HG03066 (cell line): ENCODE results near the gene SMYD5.
"Not testable (repeated sequence)": the region's sequence is repeated elsewhere in the genome, so short reads cannot be mapped to it uniquely, and the experiment has no call there.

Experiments used
- ATAC-seq: cut with Tn5 transposase; IDR thresholded peaks from one replicate; pipeline ENCODE4 v1.9.1; 2021; ENCODE audit warnings: low read depth; ENCODE audit not compliant: unreplicated experiment

The SMYD5 gene

GRCh38 chr2:73257425-73258125, 43.5 kb downstream of the SMYD5 start:
- ATAC-seq: no peak

- ATAC-seq: no peak
Measured at GRCh38 chr2:73258186-73258912, 44.3 kb downstream of the SMYD5 start.

DNA sequence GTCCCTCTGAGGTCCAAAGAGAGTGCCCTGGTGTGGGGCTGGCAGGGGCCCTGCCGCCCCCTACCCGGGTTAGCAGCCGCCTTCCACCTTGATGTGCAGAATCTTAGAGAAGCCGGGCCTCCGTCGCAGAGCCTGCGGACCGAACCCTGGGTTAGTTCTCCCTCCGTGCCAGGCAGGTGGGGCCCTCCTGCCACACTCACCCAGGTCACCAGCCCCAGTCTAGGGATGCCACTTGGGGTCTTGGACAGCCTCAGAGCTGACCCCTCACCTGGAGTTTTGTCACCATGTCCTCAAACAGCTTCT, 44.8 kb downstream of the SMYD5 start:
- ATAC-seq: no peak

DNA sequence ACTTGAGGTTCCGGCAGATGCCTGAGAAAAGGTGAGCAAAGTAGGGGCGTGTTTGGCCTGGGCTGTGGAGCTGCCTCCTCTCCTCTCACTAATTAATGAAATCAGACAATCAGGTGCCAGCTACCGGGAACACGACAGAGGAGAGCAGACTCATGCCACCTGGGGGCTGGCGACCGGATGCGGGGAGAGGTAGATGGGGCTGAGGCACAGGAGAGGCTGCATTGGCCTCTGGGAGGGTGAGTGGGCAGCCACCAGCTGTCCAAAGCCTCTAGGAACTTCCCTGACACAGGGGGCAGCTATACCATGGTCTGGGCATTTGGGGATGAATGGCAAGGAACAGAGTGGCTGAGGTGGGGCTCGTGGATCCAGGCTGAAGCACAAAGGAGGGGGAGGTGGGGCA, 45.2 kb downstream of the SMYD5 start:
- no peak for ATAC-seq

GRCh38 chr2:73259704-73260337, 45.8 kb downstream of the SMYD5 start:
- no peak for ATAC-seq

DNA sequence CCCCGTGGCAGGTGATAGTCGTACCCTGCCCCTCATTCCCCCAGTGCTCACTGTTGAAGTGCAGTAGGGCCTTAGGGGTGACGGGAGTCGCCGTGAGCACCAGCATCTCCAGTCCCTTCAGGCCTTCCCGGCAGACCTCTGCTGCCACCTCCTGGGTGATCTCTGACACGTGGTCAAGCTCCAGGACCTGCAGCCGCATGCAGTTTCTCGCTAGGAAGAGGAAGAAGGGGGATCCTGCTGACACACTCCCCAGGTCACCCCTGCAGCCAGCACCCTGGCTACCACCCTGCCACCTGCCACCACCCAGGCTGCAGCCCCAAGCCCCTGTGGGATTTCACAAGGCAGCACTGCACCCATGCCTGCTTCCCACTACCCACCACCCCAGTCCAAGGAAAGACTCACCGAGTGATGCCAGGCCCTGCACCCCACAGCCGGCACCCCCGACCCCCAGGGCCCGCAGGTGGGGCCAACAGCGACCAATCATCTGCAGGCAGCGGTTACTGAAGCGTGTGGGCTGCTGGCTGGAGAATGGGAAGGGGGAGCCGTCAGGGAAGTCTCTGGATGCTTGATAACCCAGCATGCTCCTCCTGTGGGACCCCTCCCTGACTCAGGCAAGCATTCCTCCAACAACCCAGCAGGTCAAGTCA, 46.4 kb downstream of the SMYD5 start:
- no peak for ATAC-seq

GRCh38 chr2:73262108-73262651, 48.1 kb downstream of the SMYD5 start:
- no peak for ATAC-seq

DNA sequence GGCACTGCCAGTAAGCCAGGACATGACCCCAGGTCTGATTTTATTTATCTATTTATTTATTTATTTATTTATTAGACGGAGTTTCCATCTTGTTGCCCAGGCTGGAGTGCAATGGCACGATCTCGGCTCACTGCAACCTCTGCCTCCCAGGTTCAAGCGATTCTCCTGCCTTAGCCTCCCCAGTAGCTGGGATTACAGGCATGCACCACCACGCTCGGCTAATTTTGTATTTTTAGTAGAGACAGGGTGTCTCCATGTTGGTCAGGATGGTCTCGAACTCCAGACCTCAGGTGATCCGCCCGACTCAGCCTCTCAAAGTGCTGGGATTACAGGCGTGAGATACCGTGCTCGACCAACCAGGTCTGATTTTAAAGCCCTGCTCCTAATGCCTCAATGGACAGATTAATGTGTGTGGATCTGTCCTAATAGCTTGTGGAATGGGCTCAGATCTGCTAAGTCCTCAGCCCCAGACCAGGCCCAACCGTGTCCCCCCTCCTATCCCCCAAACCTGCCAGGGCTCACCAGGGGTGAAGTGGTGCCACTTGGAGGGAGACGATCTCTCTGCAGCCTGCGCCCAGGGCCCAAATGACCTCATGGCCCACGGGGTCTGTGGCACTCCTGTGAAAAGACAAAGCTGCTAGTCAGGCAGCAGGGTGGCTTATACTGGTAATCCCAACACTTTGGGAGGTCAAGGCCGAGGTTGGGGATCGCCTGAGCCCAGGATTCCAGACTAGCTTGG, 48.8 kb downstream of the SMYD5 start:
- not testable (repeated sequence) for ATAC-seq

DNA sequence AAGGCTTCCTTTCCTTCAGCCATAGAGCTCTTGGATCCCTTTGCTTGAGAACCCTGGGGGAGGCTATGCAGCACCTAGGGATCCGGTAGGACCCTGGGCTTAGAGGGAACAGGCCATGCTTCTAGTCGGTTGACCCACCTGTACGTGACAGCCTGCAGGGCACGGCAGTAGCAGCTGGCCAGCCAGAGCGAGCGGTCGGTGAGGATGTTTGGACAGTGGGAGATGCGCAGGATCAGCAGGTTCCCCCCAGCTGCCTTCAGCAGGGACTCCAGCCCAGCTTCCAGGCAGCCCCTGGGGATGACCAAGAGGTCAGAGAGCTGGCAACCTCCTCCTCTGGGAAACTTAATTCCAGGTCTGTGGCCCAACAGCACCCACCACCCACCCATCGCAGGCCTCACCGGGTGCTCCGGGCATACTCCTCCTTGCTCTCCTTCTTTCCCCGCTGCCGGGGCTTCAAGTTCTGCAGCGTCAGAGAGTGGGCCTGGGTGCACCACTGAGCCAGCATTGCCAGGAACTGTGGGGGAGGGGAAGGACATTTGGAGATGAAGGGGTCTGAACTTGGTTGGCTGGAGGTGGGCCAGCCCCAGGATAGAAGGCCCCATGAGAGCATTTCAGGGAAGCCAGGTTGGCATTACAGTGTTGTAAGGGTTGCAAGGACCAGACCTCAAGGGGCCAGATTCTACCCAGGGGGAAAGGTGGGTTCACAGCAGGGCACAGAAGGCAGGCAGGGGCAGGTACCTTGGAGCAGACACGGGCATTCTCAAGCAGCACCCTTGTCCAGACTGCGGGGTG, 49.7 kb downstream of the SMYD5 start:
- ATAC-seq: no peak

- ATAC-seq: no peak
Measured at GRCh38 chr2:73264332-73264606, 50.2 kb downstream of the SMYD5 start.

GRCh38 chr2:73264783-73265182, 50.7 kb downstream of the SMYD5 start:
- ATAC-seq: no peak

GRCh38 chr2:73265298-73266060, 51.4 kb downstream of the SMYD5 start:
- no peak for ATAC-seq

- no peak for ATAC-seq
Measured at GRCh38 chr2:73266061-73266901, 52.2 kb downstream of the SMYD5 start.

- ATAC-seq: no peak
Measured at GRCh38 chr2:73267008-73267407, 53.0 kb downstream of the SMYD5 start.

DNA sequence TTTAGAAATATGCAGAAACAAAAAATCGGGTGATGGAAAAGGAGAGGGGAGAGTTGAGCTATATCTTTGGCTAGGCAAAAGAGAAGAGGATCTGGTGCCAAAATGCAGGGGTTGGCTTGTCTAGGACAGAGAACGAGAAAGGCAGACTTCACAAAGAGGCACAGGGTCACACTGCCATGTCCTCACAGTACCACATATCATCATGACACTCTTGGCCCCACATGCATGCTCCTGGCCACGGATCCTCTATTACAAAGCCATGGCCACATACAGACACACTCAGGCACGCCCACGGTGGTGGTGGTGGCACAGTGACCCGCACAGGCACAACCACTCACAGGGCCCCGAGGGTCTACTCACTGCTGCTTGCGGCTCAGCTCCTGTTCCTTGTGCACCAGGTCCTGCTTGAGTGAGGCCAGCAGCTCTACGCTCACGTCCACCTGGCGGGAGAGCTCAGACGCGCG, 54.4 kb downstream of the SMYD5 start:
- no peak for ATAC-seq

DNA sequence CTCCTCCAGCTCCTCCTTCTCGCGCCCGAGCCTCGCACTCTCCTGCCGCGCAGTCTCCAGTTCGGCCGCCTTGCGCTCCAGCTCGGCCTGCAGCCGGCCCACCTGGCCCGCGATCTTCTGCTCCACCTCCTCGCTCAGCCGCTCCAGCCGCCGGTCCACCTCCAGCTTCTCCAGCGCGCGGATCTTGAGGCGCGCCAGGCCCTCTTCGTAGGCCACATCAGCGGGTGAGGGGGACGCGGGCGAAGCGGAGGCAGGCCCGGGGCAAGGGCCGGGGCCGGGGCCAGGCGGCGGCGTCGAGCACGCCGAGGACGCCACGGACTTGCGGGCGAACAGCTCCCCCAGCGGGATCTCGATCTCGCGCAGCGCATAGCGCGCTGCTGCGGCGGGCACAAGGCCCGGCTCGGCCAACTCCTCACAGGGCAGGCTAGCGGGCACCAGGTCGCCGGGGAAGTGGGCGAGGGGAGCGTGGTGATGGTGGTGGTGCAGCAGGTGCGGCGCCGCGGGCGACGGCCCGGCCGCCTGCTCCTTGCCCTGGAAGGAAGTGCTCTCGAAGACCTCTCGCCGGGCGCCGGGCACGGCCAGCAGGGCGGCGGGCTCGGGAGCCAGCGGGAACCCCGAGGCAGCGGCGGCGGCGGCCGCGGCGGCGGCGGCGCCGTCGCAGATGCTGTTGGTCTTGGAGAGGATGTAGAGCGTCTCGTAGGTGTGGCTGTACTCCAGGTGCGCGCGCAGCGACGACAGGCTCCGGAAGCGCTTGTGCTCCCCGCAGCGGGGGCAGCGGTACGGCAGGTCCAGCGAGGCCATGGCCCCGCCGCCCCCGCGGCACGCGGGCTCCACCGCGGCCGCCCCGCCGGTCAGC, 55.0 kb downstream of the SMYD5 start:
- ATAC-seq: no peak

- no peak for ATAC-seq
Measured at GRCh38 chr2:73269686-73270465, 55.8 kb downstream of the SMYD5 start.
